Left lung (tissue), 10 donors: ENCODE data around the gene NOTCH3. TPM values are rescaled to one million over a fixed set of nuclear protein-coding genes. Genes with fewer than 3 reads are reported as not detected.

Source experiments
- ATAC-seq: fragments of 200-7000 bp; cut with Tn5 transposase; one replicate; pipeline ENCODE4 v1.9.1; 2020; ENCODE audit warnings: moderate library complexity
- DNase-seq, 4 donors: peaks; one replicate each; pipeline ENCODE4 v3.0.0-alpha.2; 2013 to 2020
- H3K27ac ChIP-seq, 2 donors: fragments of 200-600 bp; sonication (generic) in 1 of 2; one replicate each; pipeline versions ENCODE4 v1.5.0 to v1.8.0; 2020 to 2021
- H3K27me3 ChIP-seq, 2 donors: fragments of 200-600 bp; sonication (generic) in 1 of 2; one replicate each; pipeline versions ENCODE4 v1.5.0 to v1.8.0; 2020 to 2021
- H3K36me3 ChIP-seq, 2 donors: fragments of 200-600 bp; sonication (generic) in 1 of 2; one replicate each; pipeline versions ENCODE4 v1.5.0 to v1.8.0; 2020 to 2021
- H3K4me1 ChIP-seq, 2 donors: fragments of 200-600 bp; one replicate each; pipeline ENCODE4 v1.8.0; 2021
- H3K4me3 ChIP-seq, 2 donors: fragments of 200-600 bp; sonication (generic) in 1 of 2; one replicate each; pipeline versions ENCODE4 v1.5.0 to v1.8.0; 2020 to 2021; ENCODE audit warnings: mild to moderate bottlenecking in 1 of 2
- H3K9me3 ChIP-seq, 2 donors: fragments of 200-600 bp; sonication (generic) in 1 of 2; one replicate each; pipeline versions ENCODE4 v1.5.0 to v1.8.0; 2020 to 2021
- intact Hi-C, 2 donors: fragments of 100-400 bp; cut with DNase I; formaldehyde crosslinking; loops; one replicate each; pipeline versions ENCODE4 v1.11.2 to v1.14.2; 2022
- polyA plus RNA-seq, 6 donors: library from polyadenylated mRNA; unstranded; fragments of 120-200 nt; gene quantifications; one replicate each; pipeline ENCODE4 v1.2.1, GENCODE V29; 2013; ENCODE audit not compliant: insufficient read length in 6 of 6
- total RNA-seq, 2 donors: library from RNA; stranded (reverse); fragmentation: NEBNext Ultra II Directional; extraction: Animal tissue kit (Norgen Biotek cat#: 25700); gene quantifications; one replicate each; pipeline ENCODE4 v1.2.1, GENCODE V29; 2021
- TF ChIP-seq, protein P1 (sequence below), 2 donors: fragments of 200-600 bp; sonication (generic) in 1 of 2; IDR thresholded peaks; one replicate each; pipeline versions ENCODE4 v1.5.0 to v1.8.0; 2021; ENCODE audit warnings: antibody characterized with exemption in 2 of 2
- donor health status: DM: no; HTN: yes; CAD: no.
- donor health status: DM: no; HTN: no; CAD: no.

The NOTCH3 gene
- total and polyA plus RNA-seq, 8 donors: 73.2 to 130 (median 107) TPM

DNA sequence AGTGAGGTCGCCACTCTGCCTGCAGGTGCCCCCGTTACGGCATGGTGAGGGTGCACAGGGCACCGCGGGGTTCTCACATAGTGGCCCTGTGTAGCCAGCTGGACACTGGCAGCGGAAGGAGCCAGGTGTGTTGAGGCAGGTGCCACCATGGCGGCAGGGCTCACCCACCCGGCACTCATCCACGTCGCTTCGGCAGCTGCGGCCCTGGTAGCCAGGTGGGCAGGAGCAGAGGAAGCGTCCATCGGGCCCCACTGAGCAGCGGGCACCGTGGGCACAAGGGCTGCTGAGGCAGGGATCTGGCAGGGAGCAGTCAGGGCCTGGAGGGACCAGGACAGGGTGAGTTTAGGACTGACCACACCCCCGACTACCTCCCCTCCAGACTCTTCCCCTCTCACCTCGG is 8.8 kb downstream of the NOTCH3 start:
- Histone ChIP-seq H3K36me3 (peaks cover 0 to 5% of the 10 kb centered on the region in 2 donors), H3K27me3 (peaks cover 0 to 47% of the 10 kb centered on the region in 2 donors), H3K4me3 (no peak overlapping the region), H3K4me1 (peaks cover 0 to 2% of the 10 kb centered on the region in 2 donors), H3K27ac (no peak overlapping the region), H3K9me3 (no peaks in the 10 kb centered on the region)
- TF ChIP-seq, protein P1, sequence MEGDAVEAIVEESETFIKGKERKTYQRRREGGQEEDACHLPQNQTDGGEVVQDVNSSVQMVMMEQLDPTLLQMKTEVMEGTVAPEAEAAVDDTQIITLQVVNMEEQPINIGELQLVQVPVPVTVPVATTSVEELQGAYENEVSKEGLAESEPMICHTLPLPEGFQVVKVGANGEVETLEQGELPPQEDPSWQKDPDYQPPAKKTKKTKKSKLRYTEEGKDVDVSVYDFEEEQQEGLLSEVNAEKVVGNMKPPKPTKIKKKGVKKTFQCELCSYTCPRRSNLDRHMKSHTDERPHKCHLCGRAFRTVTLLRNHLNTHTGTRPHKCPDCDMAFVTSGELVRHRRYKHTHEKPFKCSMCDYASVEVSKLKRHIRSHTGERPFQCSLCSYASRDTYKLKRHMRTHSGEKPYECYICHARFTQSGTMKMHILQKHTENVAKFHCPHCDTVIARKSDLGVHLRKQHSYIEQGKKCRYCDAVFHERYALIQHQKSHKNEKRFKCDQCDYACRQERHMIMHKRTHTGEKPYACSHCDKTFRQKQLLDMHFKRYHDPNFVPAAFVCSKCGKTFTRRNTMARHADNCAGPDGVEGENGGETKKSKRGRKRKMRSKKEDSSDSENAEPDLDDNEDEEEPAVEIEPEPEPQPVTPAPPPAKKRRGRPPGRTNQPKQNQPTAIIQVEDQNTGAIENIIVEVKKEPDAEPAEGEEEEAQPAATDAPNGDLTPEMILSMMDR (IDR thresholded peaks at IDR 0.05): no peak
- intact Hi-C loops: no loop called here
- no peak for DNase-seq
- no peak for ATAC-seq

DNA sequence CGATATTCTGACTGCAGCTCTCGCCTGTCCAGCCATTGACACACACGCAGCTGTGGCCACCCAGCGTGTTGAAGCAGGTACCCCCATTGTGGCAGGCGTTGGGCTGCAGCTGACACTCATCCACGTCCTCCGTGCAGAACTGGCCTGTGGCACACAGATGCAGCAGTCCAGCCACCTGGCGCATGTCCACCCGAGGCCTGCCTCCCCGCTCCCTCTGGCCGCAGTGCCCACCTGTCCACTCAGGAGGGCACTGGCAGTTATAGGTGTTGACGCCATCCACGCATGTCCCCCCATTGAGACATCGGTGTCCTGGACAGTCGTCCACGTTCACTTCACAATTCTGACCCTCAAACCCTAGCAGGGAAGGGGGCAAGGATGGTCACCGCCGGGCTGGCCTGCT is 9.3 kb downstream of the NOTCH3 start:
- ATAC-seq: no peak
- H3K4me1 ChIP-seq: no peaks in the 10 kb centered on the region
- H3K27me3 ChIP-seq: peaks cover 0 to 42% of the 10 kb centered on the region in 2 donors
- H3K9me3 ChIP-seq: no peaks in the 10 kb centered on the region
- DNase-seq: no peak
- TF ChIP-seq, protein P1 (IDR thresholded peaks at IDR 0.05): no peak
- intact Hi-C loops: no loop called here
- H3K27ac ChIP-seq: no peak overlapping the region
- no peak overlapping the region for H3K4me3 ChIP-seq
- H3K36me3 ChIP-seq: peaks cover 0 to 5% of the 10 kb centered on the region in 2 donors

- Histone ChIP-seq H3K4me1 (no peaks in the 10 kb centered on the region), H3K36me3 (peaks cover 0 to 11% of the 10 kb centered on the region in 2 donors), H3K9me3 (no peaks in the 10 kb centered on the region), H3K27ac (no peak overlapping the region), H3K27me3 (peaks cover 0 to 15% of the 10 kb centered on the region in 2 donors), H3K4me3 (no peak overlapping the region)
- intact Hi-C loops: loop anchor here in 1 of 2 donors (10.0 kb wide), 1 partner anchor 66 kb away; no protein-coding TSS in a partner anchor
- DNase-seq (no peak), ATAC-seq (no peak)
- TF ChIP-seq, protein P1 (IDR thresholded peaks at IDR 0.05): no peak
Measured at GRCh38 chr19:15188851-15189250, 11.9 kb downstream of the NOTCH3 start.

DNA sequence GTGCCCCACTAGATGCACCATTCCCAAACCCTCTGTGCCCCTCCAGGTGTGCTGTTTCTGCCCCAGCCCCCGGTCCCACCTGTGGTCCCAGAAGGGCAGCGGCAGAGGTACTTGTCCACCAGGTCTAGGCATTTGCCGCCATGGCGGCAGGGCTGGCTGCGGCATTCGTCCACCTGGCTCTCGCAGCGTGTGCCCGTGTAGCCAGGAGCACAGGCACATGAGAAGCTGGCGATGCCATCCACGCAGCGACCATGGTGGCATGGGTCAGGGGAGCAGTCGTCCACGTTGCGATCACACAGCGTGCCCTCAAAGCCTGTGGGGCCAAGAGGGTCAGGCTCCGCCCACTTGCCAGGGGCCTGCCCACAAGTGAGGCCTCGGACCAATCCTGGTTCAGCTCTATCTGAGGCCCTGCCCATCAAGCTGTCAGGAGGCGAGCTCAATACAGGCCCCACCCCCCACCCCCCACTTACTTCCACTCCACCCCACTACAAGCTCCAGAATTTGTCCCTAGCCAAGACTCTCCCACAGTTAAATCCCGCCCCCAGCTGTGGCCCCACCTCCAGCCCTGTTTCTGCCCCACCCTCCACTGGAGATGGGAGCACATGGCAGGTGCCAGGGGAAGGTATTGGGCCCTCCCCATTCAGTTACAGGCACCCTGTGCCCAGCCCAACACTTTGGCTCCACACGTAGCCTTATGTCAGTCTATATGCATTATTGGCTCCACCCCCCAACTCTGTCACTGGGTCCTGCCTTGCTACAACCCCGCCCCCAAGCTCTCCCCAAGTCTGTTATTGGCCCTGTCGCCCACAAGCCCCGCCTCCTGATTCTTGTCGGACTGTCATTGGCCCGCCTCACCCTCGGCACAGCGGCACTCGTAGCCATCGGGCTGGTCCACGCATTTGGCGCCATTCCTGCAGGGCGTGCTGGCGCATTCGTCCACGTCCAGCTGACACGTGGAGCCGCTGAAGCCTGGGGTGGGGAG is 13.5 kb downstream of the NOTCH3 start:
- H3K9me3 ChIP-seq: no peaks in the 10 kb centered on the region
- H3K4me3 ChIP-seq: no peak overlapping the region
- DNase-seq (no peak), ATAC-seq (no peak)
- no peak overlapping the region for H3K27ac ChIP-seq
- peaks cover 0 to 11% of the 10 kb centered on the region in 2 donors for H3K36me3 ChIP-seq
- peaks cover 0 to 5% of the 10 kb centered on the region in 2 donors for H3K27me3 ChIP-seq
- no peaks in the 10 kb centered on the region for H3K4me1 ChIP-seq
- TF ChIP-seq, protein P1 (IDR thresholded peaks at IDR 0.05): no peak
- intact Hi-C loops: loop anchor here in 1 of 2 donors (10.0 kb wide), 1 partner anchor 67 kb away; no protein-coding TSS in a partner anchor

DNA sequence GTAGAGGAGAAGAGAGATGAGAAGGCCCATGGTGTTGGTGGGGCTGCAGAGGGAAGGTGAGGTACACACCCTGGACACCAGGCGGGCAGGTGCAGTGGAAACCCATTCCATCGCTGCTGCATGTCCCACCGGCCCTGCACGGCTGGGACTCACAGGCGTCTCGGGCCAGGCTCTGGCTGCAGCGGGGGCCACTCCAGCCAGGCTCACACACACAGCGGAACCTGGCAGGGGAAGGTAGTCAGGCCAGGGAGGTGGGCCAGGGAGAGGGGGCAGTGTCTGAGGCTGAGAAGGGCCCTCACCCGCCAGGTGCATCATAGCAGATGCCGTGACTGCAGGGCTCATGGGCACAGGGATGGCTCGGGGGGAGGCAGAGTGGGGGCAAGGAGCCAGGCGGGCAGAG is 15.6 kb downstream of the NOTCH3 start:
- Histone ChIP-seq H3K4me1 (no peaks in the 10 kb centered on the region), H3K27ac (no peak overlapping the region), H3K36me3 (peaks cover 0 to 6% of the 10 kb centered on the region in 2 donors), H3K4me3 (no peak overlapping the region), H3K9me3 (no peaks in the 10 kb centered on the region), H3K27me3 (peaks cover 0 to 4% of the 10 kb centered on the region in 2 donors)
- TF ChIP-seq, protein P1 (IDR thresholded peaks at IDR 0.05): no peak
- intact Hi-C loops: loop anchor here in 1 of 2 donors (10.0 kb wide), 1 partner anchor 70 kb away; no protein-coding TSS in a partner anchor
- DNase-seq (no peak), ATAC-seq (no peak)
